Small intestine (tissue), 7 donors: Measurements from ENCODE around the gene BCORL1. TPM values are rescaled to one million over a fixed set of nuclear protein-coding genes. Genes with fewer than 3 reads are reported as not detected.

ENCODE experiments used
- DNase-seq, 2 donors: peaks; one replicate each; pipeline versions ENCODE4 v3.0.0 to v3.0.0-alpha.2; 2013
- FAIRE-seq: peaks from 2 replicates; lab custom pipeline; 2012; peaks lifted over from hg19 to GRCh38; lab: Jason Lieb, UNC
- H3K27ac ChIP-seq, 3 donors: one replicate each; pipeline ENCODE4 v1.5.1; 2013; ENCODE audit warnings: low read length in 2 of 3, mild to moderate bottlenecking in 2 of 3, control low read depth in 1 of 3, inconsistent platforms in 1 of 3, low read depth in 1 of 3, moderate library complexity in 1 of 3
- H3K27me3 ChIP-seq, 3 donors: one replicate each; pipeline ENCODE4 v1.6.1; 2013; ENCODE audit warnings: low read length in 3 of 3, inconsistent platforms in 1 of 3; ENCODE audit not compliant: control insufficient read depth in 3 of 3, insufficient read depth in 3 of 3
- H3K36me3 ChIP-seq, 3 donors: one replicate each; pipeline ENCODE4 v1.6.1; 2013; ENCODE audit warnings: low read length in 3 of 3, inconsistent platforms in 1 of 3, low read depth in 1 of 3, mild to moderate bottlenecking in 1 of 3, moderate library complexity in 1 of 3; ENCODE audit not compliant: control insufficient read depth in 3 of 3, insufficient read depth in 2 of 3
- H3K4me1 ChIP-seq, 3 donors: one replicate each; pipeline ENCODE4 v1.6.1; 2013; ENCODE audit warnings: low read length in 2 of 3, inconsistent platforms in 1 of 3, low read depth in 1 of 3, mild to moderate bottlenecking in 1 of 3, moderate library complexity in 1 of 3; ENCODE audit not compliant: control insufficient read depth in 3 of 3, insufficient read depth in 2 of 3
- H3K4me3 ChIP-seq, 3 donors: one replicate each; pipeline ENCODE4 v1.5.1; 2013; ENCODE audit warnings: low read length in 3 of 3, control low read depth in 1 of 3, inconsistent platforms in 1 of 3, low read depth in 1 of 3, mild to moderate bottlenecking in 1 of 3, moderate library complexity in 1 of 3
- H3K9me3 ChIP-seq, 2 donors: one replicate each; pipeline ENCODE4 v1.6.1; 2013; ENCODE audit warnings: low read depth in 1 of 2, low read length in 1 of 2; ENCODE audit not compliant: control insufficient read depth in 2 of 2, insufficient read depth in 1 of 2
- WGBS, 3 donors: extraction: QIAGEN DNeasy Blood & Tissue Kit; methylation state at CpG; one replicate each; pipeline ENCODE4 v1.1.7; 2013; 5-methylcytosine and 5-hydroxymethylcytosine counted together
- polyA plus RNA-seq, 4 donors: library from polyadenylated mRNA; stranded (reverse) in 3 of 4; unstranded in 1 of 4; fragments of 200-250 nt in 3 of 4; fragments of 120-200 nt in 1 of 4; gene quantifications; one replicate each; pipeline versions ENCODE4 v1.2.1 to v1.2.3, GENCODE V29; 2013
- donor health status: healthy with polysubstance abuse.
- donor health status: control.
- donor health status: control.
- donor health status: Bipolar disorder and iron deficiency.
- donor health status: healthy.

BCORL1 gene
- polyA plus RNA-seq, 4 donors, result 1.8 to 22.5 (median 3.2) TPM

GRCh38 chrX:130020661-130021324, 38.4 kb downstream of the BCORL1 start:
- H3K36me3 ChIP-seq, result peaks cover 0 to 68% (median 0%) of the 10 kb centered on the region in 3 donors
- DNase-seq, result no peak

GRCh38 chrX:130024127-130024526, 41.7 kb downstream of the BCORL1 start:
- no peak overlapping the region for H3K4me3 ChIP-seq
- H3K4me1 ChIP-seq, result no peaks in the 10 kb centered on the region
- no peak for FAIRE-seq
- peaks cover 0 to 3% (median 0%) of the 10 kb centered on the region in 3 donors for H3K27me3 ChIP-seq
- H3K9me3 ChIP-seq, result no peaks in the 10 kb centered on the region
- peak; percentile 61 to 77 for DNase-seq
- 8 to 40% (median 23%) methylated on average over 8 to 9 of the region's 9 CpGs for WGBS, 3 donors
- H3K36me3 ChIP-seq, result peaks cover 0 to 69% (median 0%) of the 10 kb centered on the region in 3 donors
- no peak overlapping the region for H3K27ac ChIP-seq

More at GRCh38 chrX:130020661-130021324, 38.4 kb downstream of the BCORL1 start:
- Histone ChIP-seq H3K9me3 (no peaks in the 10 kb centered on the region), H3K4me3 (no peak overlapping the region), H3K4me1 (no peaks in the 10 kb centered on the region), H3K27me3 (peaks cover 0 to 3% (median 0%) of the 10 kb centered on the region in 3 donors), H3K27ac (no peak overlapping the region)
- no peak for FAIRE-seq
- 81 to 95% (median 82%) methylated on average over 10 to 15 of the region's 15 CpGs for WGBS, 3 donors

- H3K9me3 ChIP-seq, result no peaks in the 10 kb centered on the region
- H3K36me3 ChIP-seq, result peaks cover 0 to 72% (median 0%) of the 10 kb centered on the region in 3 donors
- FAIRE-seq, result no peak
- H3K4me3 ChIP-seq, result no peak overlapping the region
- WGBS, 3 donors, result 86 to 97% (median 87%) methylated on average over 16 to 19 of the region's 19 CpGs
- no peaks in the 10 kb centered on the region for H3K4me1 ChIP-seq
- no peak overlapping the region for H3K27ac ChIP-seq
- peaks cover 0 to 3% (median 0%) of the 10 kb centered on the region in 3 donors for H3K27me3 ChIP-seq
- DNase-seq, result no peak
Observed at GRCh38 chrX:130025256-130025655, 42.8 kb downstream of the BCORL1 start.

GRCh38 chrX:130027569-130027968, 45.1 kb downstream of the BCORL1 start:
- FAIRE-seq (no peak), DNase-seq (no peak)
- peaks cover 0 to 74% (median 2%) of the 10 kb centered on the region in 3 donors for H3K36me3 ChIP-seq
- H3K4me1 ChIP-seq, result no peaks in the 10 kb centered on the region
- no peak overlapping the region for H3K4me3 ChIP-seq
- no peak overlapping the region for H3K27ac ChIP-seq
- H3K9me3 ChIP-seq, result no peaks in the 10 kb centered on the region
- H3K27me3 ChIP-seq, result peaks cover 0 to 3% (median 0%) of the 10 kb centered on the region in 3 donors
- WGBS, 3 donors, result 79 to 92% (median 82%) methylated on average over 4 of the region's 4 CpGs

- no peaks in the 10 kb centered on the region for H3K9me3 ChIP-seq
- no peak overlapping the region for H3K27ac ChIP-seq
- H3K4me3 ChIP-seq, result no peak overlapping the region
- DNase-seq (peak; percentile 22 to 46), FAIRE-seq (no peak)
- H3K4me1 ChIP-seq, result no peaks in the 10 kb centered on the region
- H3K27me3 ChIP-seq, result peaks cover 0 to 3% (median 0%) of the 10 kb centered on the region in 3 donors
- 44 to 64% (median 51%) methylated on average over 5 of the region's 5 CpGs for WGBS, 3 donors
- H3K36me3 ChIP-seq, result peaks cover 0 to 73% (median 2%) of the 10 kb centered on the region in 3 donors
Observed at GRCh38 chrX:130028196-130028595, 45.8 kb downstream of the BCORL1 start.

DNA sequence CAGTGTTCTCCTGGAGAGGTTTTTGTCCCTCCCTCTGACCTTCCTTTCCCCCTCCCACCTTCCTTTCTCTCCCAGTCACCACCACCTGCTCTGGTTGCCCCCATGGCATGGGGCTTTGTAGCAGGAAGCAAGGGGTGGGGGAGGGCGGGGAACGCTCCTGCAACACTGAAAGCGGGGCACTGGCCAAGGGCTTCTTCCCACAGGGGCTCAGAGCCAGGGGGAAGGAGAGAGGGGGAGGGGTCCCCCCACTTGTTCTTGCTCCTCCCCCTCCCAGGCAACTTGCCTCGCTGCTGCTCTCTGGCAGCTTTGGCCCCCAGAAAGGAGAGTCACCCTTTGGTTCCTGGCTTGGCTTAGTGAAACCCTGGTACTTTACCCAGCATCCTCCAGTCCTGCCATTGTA, 48.4 kb downstream of the BCORL1 start:
- 73 to 84% (median 81%) methylated on average over 3 to 4 of the region's 4 CpGs for WGBS, 3 donors
- no peak overlapping the region for H3K27ac ChIP-seq
- H3K36me3 ChIP-seq, result peaks cover 0 to 71% (median 2%) of the 10 kb centered on the region in 3 donors

GRCh38 chrX:130032552-130032951, 50.1 kb downstream of the BCORL1 start:
- Histone ChIP-seq H3K9me3 (no peaks in the 10 kb centered on the region), H3K27me3 (no peaks in the 10 kb centered on the region), H3K4me1 (no peaks in the 10 kb centered on the region), H3K27ac (no peak overlapping the region), H3K36me3 (peaks cover 0 to 75% (median 2%) of the 10 kb centered on the region in 3 donors), H3K4me3 (no peak overlapping the region)
- no peak for DNase-seq
- WGBS, 3 donors, result 79 to 92% (median 89%) methylated on average over 3 of the region's 3 CpGs
- no peak for FAIRE-seq

More for the DNA sequence above, 48.4 kb downstream of the BCORL1 start:
- FAIRE-seq, result no peak
- no peaks in the 10 kb centered on the region for H3K27me3 ChIP-seq
- H3K4me3 ChIP-seq, result no peak overlapping the region
- H3K4me1 ChIP-seq, result no peaks in the 10 kb centered on the region
- H3K9me3 ChIP-seq, result no peaks in the 10 kb centered on the region
- DNase-seq, result no peak

DNA sequence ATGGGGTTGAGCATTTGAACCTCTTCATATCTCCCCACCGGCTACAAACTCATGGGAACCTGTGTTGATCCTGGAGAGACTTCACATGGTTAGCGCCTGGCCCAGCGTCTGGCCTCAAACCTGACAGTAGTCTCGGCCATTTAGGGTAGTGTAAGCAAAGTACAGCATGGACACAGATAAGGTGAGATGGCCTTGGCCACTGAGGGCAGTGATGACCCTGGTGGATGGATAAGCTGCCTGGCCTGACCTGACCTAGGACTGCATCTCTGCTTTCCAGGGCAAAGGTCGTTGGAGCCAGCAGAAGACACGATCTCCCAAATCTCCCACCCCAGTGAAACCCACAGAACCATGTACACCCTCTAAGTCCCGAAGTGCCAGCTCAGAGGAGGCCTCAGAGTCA, 51.7 kb downstream of the BCORL1 start:
- Histone ChIP-seq H3K4me3 (no peak overlapping the region), H3K36me3 (peaks cover 0 to 80% (median 2%) of the 10 kb centered on the region in 3 donors), H3K4me1 (no peaks in the 10 kb centered on the region), H3K9me3 (no peaks in the 10 kb centered on the region), H3K27ac (no peak overlapping the region), H3K27me3 (no peaks in the 10 kb centered on the region)
- DNase-seq (no peak), FAIRE-seq (no peak)
- 71 to 93% (median 89%) methylated on average over 7 of the region's 7 CpGs for WGBS, 3 donors
